WTC11 (cell line): ENCODE results near the gene VDAC1.

Source experiments
- ATF2 ChIP-seq: sonication (generic); formaldehyde crosslinking; IDR thresholded peaks from 2 replicates; pipeline ENCODE4 v1.8.1; 2022; ENCODE audit warnings: low read depth, missing genetic modification reagents, borderline replicate concordance
- GTF2I ChIP-seq: fragments of 250-450 bp; sonication (Bioruptor Pico); conservative IDR thresholded peaks from 2 replicates; pipeline ENCODE4 v1.4.0; 2021; ENCODE audit warnings: mild to moderate bottlenecking

- TF ChIP-seq GTF2I (CRISPR knock-in tag) (no peak), ATF2 (CRISPR knock-in tag) (no peak)
Measured at GRCh38 chr5:133962801-133963476, 41.8 kb downstream of the VDAC1 start.
